Stimulated activated CD8-positive, alpha-beta memory T cell treated with anti-CD3 and anti-CD28 coated beads, Interleukin-7, amount 100 ng/mL, for 4 hours (primary cell): ENCODE results near the gene SF1.

Source experiments
- DNase-seq, 2 donors: peaks; one replicate each; pipeline ENCODE4 v3.0.0-alpha.2; 2020; ENCODE audit warnings: low read depth in 2 of 2

SF1 gene

GRCh38 chr11:64801158-64801464 lies 22.8 kb upstream of the SF1 start:
- no peak for DNase-seq

GRCh38 chr11:64800303-64801157 lies 22.2 kb upstream of the SF1 start:
- DNase-seq = no peak

- DNase-seq = no peak
Measured at GRCh38 chr11:64799623-64800302, 21.4 kb upstream of the SF1 start.

GRCh38 chr11:64799256-64799622 lies 20.9 kb upstream of the SF1 start:
- DNase-seq = no peak

GRCh38 chr11:64796757-64797541 lies 18.6 kb upstream of the SF1 start:
- no peak for DNase-seq

GRCh38 chr11:64796047-64796756 lies 17.9 kb upstream of the SF1 start:
- no peak for DNase-seq

- DNase-seq = no peak
Measured at GRCh38 chr11:64794526-64794925, 16.2 kb upstream of the SF1 start.

- no peak for DNase-seq
Measured at GRCh38 chr11:64793271-64794160, 15.2 kb upstream of the SF1 start.

GRCh38 chr11:64792482-64792881 lies 14.1 kb upstream of the SF1 start:
- no peak for DNase-seq

- DNase-seq = no peak
Measured at GRCh38 chr11:64791781-64792291, 13.5 kb upstream of the SF1 start.

- DNase-seq = no peak
Measured at GRCh38 chr11:64790205-64791095, 12.1 kb upstream of the SF1 start.

GRCh38 chr11:64789331-64790204 lies 11.2 kb upstream of the SF1 start:
- no peak for DNase-seq

GRCh38 chr11:64788321-64789215 lies 10.2 kb upstream of the SF1 start:
- no peak for DNase-seq

- DNase-seq = peak in 1 of 2 donors; percentile 25
Measured at GRCh38 chr11:64787526-64788320, 9.4 kb upstream of the SF1 start.

GRCh38 chr11:64786308-64786707 lies 8.0 kb upstream of the SF1 start:
- no peak for DNase-seq

GRCh38 chr11:64784813-64785581 lies 6.7 kb upstream of the SF1 start:
- no peak for DNase-seq
